Type B pancreatic cell (in vitro differentiated cells): ENCODE results near the gene TAF15. TPM values are rescaled to one million over a fixed set of nuclear protein-coding genes. Genes with fewer than 3 reads are reported as not detected.

Experiments used
- DNase-seq: peaks from one replicate; pipeline ENCODE4 v3.0.0; 2021; ENCODE audit warnings: mixed read lengths; ENCODE audit not compliant: unreplicated experiment; ENCODE audit errors: extremely low spot score
- H3K27ac Mint-ChIP-seq: 2 replicates; pipeline ENCODE4 v1.8.0; 2021; ENCODE audit warnings: mild to moderate bottlenecking, mixed read lengths
- H3K27me3 Mint-ChIP-seq: 2 replicates; pipeline ENCODE4 v1.8.0; 2021; ENCODE audit warnings: mixed read lengths
- H3K36me3 Mint-ChIP-seq: 2 replicates; pipeline ENCODE4 v1.8.0; 2021; ENCODE audit warnings: mixed read lengths
- H3K4me1 Mint-ChIP-seq: one replicate; pipeline ENCODE4 v1.8.0; 2021; ENCODE audit warnings: mixed read lengths; ENCODE audit not compliant: unreplicated experiment
- H3K4me3 Mint-ChIP-seq: 2 replicates; pipeline ENCODE4 v1.8.0; 2021; ENCODE audit warnings: mild to moderate bottlenecking, mixed read lengths
- H3K9me3 Mint-ChIP-seq: 2 replicates; pipeline ENCODE4 v1.8.0; 2021; ENCODE audit warnings: mixed read lengths
- CTCF ChIP-seq: fragments of 200-600 bp; sonication (generic); conservative IDR thresholded peaks from 2 replicates; pipeline ENCODE4 v1.5.0; 2021; ENCODE audit warnings: antibody characterized with exemption, mild to moderate bottlenecking
- total RNA-seq: library from RNA; stranded (reverse); gene quantifications from 2 replicates; pipeline ENCODE4 v1.2.1, GENCODE V29; 2021; ENCODE audit warnings: low replicate concordance

TAF15 gene
- total RNA-seq, 1 donor from 2014 or later: 223 TPM

- Mint-ChIP-seq H3K9me3 (no peaks in the 10 kb centered on the region), H3K27me3 (no peaks in the 10 kb centered on the region), H3K4me1 (peaks cover 36% of the 10 kb centered on the region), H3K4me3 (no peak overlapping the region), H3K27ac (no peak overlapping the region), H3K36me3 (peaks cover 11% of the 10 kb centered on the region)
- no peak for TF ChIP-seq CTCF
- no peak for DNase-seq
Observed at GRCh38 chr17:35811759-35812158, 2.5 kb downstream of the TAF15 start.

GRCh38 chr17:35812456-35812855 is 3.2 kb downstream of the TAF15 start:
- Mint-ChIP-seq H3K4me1 (peaks cover 36% of the 10 kb centered on the region), H3K4me3 (no peak overlapping the region), H3K9me3 (no peaks in the 10 kb centered on the region), H3K36me3 (peaks cover 11% of the 10 kb centered on the region), H3K27ac (no peak overlapping the region), H3K27me3 (no peaks in the 10 kb centered on the region)
- DNase-seq: no peak
- no peak for TF ChIP-seq CTCF

- H3K9me3 Mint-ChIP-seq: no peaks in the 10 kb centered on the region
Observed at GRCh38 chr17:35816723-35817122, 7.4 kb downstream of the TAF15 start.

GRCh38 chr17:35817196-35817595 is 7.9 kb downstream of the TAF15 start:
- Mint-ChIP-seq H3K27me3 (no peaks in the 10 kb centered on the region), H3K4me1 (peaks cover 22% of the 10 kb centered on the region), H3K9me3 (no peaks in the 10 kb centered on the region), H3K27ac (no peak overlapping the region), H3K4me3 (no peak overlapping the region), H3K36me3 (peaks cover 19% of the 10 kb centered on the region)
- TF ChIP-seq CTCF: no peak
- no peak for DNase-seq

More at GRCh38 chr17:35816723-35817122, 7.4 kb downstream of the TAF15 start:
- no peak for DNase-seq
- H3K36me3 Mint-ChIP-seq: peaks cover 19% of the 10 kb centered on the region
- H3K4me3 Mint-ChIP-seq: no peak overlapping the region
- H3K4me1 Mint-ChIP-seq: peaks cover 22% of the 10 kb centered on the region
- H3K27ac Mint-ChIP-seq: no peak overlapping the region
- no peaks in the 10 kb centered on the region for H3K27me3 Mint-ChIP-seq
- no peak for TF ChIP-seq CTCF

GRCh38 chr17:35819455-35819854 is 10.2 kb downstream of the TAF15 start:
- Mint-ChIP-seq H3K4me1 (peaks cover 12% of the 10 kb centered on the region), H3K27ac (no peak overlapping the region), H3K4me3 (no peak overlapping the region), H3K36me3 (peaks cover 29% of the 10 kb centered on the region), H3K27me3 (no peaks in the 10 kb centered on the region), H3K9me3 (no peaks in the 10 kb centered on the region)
- no peak for DNase-seq
- TF ChIP-seq CTCF: no peak

- Mint-ChIP-seq H3K4me3 (no peak overlapping the region), H3K27me3 (no peaks in the 10 kb centered on the region), H3K4me1 (no peaks in the 10 kb centered on the region), H3K27ac (no peak overlapping the region), H3K9me3 (no peaks in the 10 kb centered on the region), H3K36me3 (peaks cover 35% of the 10 kb centered on the region)
- DNase-seq: no peak
- no peak for TF ChIP-seq CTCF
Observed at GRCh38 chr17:35821308-35821707, 12.0 kb downstream of the TAF15 start.
